GM12874 (cell line): ENCODE data around the gene SH2B2.

ENCODE experiments used
- TF ChIP-seq, protein P1 (sequence below): IDR thresholded peaks from 2 replicates; pipeline ENCODE4 v1.5.1; 2011; ENCODE audit warnings: low read depth, mild to moderate bottlenecking, control low read depth, low read length, moderate library complexity; ENCODE audit not compliant: insufficient read depth

Gene SH2B2

DNA sequence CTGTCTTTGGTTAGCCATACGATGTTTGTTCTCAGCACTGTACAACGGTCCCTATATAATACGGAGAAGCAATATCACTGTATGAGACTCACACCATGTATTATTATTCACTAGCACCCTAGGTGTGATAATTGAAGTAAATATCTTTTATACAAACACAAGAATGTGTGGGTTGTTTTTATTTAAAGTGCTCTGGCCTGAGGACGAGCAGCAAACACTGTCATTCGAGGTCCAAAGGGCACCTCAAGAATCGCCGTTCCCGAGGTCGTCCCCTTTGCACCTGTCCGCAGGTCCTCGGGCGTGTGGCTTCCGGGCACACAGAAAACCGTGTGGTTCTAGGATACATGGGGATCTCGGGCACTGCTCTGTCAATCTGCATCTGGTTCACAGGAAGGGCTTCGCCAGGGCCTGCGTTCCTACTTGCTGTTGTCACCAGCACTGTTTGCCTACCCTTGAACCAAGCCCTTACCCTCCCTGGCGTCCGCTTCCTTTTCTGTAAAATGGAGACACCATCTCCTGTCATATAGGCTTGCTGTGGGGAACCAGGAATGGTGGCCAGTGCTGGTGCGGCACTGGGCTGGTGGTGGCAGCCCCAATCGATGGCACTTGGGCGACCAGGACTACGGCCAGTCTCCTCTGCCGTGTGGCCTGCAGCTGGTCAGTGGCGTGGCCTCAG is 28.5 kb upstream of the SH2B2 start:
- TF ChIP-seq, protein P1, sequence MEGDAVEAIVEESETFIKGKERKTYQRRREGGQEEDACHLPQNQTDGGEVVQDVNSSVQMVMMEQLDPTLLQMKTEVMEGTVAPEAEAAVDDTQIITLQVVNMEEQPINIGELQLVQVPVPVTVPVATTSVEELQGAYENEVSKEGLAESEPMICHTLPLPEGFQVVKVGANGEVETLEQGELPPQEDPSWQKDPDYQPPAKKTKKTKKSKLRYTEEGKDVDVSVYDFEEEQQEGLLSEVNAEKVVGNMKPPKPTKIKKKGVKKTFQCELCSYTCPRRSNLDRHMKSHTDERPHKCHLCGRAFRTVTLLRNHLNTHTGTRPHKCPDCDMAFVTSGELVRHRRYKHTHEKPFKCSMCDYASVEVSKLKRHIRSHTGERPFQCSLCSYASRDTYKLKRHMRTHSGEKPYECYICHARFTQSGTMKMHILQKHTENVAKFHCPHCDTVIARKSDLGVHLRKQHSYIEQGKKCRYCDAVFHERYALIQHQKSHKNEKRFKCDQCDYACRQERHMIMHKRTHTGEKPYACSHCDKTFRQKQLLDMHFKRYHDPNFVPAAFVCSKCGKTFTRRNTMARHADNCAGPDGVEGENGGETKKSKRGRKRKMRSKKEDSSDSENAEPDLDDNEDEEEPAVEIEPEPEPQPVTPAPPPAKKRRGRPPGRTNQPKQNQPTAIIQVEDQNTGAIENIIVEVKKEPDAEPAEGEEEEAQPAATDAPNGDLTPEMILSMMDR = no peak

DNA sequence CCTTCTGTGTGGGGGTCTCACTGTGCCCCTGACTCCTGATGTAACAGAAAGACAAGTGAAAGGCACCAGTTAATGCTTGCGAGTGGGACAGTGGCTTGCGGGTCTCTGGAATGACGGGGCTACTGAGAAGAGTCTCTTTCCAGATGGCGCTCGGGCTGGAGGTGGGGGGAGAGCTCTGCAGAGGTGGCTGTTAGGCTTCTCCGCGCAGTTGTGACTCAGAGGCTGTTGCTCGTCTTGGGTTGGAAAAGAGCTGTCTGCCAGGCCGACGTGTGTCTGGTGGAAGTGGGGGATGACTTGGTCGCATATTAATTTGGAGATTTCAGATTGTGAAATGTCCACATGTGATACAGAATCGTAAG is 27.9 kb upstream of the SH2B2 start:
- TF ChIP-seq, protein P1 = no peak

DNA sequence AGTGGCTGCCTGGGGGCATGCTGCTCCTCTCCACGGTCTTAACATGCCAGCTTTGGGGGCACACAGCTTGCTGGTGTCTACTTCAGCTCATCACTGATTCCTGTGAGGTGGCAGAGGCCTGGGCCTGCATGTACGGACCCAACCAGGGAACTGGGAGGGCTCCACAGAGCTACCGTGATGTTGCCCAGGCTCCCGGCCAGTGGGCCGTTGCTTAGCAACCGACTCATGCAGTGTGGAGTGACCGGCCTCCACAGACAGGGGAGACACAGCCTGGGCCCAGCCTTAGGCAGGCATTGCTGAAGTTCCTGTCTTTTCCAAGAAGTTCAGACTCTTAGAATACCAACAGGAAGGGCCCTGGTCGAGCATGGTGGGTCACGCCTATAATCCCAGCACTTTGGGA is 25.8 kb upstream of the SH2B2 start:
- TF ChIP-seq, protein P1 = no peak

DNA sequence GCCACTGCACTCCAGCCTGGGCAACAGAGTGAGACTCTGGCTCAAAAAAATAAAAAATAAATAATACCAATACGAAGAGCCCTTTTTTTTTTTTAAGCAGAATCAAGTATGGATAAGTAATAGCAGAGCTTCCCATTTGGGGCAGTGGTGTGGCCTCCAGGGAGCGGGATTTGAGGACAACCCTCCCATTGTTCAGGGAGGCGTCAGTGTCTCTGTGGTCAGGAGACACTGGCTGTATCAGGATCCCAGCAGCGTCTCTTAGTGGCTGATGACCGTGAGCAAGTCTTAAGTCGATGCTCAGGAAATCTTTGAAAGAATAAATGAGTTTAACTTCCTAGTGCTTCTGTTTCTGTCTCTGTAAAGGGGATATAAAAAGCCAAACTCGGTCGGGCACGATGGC is 25.2 kb upstream of the SH2B2 start:
- TF ChIP-seq, protein P1 = no peak

DNA sequence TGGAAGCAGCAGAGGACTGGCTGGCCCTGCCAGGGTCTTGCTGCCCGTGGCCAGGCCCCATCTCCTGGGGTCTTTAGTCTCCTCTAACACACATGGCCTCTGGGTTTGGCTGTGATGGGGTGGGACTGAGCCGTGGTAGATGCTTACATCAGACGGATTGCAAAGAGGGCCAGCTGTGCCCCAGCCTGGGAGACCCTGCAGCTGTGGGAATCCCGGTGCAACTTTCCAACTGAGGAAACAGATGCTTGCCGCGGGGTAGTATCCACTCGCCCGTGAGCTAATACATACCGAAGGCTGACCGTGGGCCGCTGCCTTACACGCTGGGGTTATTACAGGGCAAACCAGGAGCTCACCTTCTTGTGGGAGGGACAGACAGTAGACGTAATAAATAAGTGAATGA is 24.1 kb upstream of the SH2B2 start:
- TF ChIP-seq, protein P1 = no peak

DNA sequence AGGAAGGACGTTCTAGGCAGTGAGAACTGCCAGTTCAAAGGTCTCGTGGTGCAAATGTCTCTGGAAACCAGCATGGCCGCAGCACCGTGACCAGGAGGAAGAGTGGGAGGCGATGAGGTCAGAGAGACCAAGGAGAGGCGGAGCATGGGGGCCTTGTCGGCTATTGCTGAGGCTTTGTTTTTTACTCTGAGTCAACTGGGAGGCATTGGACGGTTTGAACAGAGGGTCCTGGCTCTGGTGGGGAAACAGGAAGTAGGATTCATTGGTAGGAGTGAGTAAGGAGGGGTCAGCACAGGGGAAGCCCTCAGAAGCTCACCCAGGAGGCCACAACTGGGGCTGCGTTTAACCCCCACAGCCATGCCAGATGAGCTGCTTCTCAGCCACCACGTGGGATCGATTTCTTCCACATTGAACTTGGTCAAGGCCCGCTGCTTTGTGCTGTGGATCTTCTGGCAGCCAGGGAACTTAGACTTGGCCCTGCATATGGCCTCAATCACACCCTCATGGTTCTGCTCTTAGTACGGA is 22.2 kb upstream of the SH2B2 start:
- TF ChIP-seq, protein P1 = no peak

DNA sequence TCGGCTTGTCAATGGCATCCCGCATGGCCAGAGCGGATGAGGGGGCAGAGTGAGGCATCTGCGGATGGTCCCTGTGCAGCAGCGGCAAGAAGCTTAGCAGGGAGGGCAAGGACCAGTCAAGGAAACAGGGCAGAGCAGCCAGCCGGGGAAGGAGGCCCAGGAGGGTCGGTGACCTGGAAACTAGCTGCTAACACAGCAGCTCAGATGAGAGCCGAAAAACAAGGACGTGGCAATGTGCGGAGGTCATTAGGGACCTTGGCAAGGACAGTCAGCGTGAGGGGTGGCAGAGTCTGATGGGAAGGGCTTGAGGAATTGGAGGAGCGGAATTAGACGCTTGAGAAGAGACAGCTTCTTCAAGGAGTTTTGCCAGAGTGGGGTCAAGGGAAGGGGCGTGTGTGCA is 20.1 kb upstream of the SH2B2 start:
- TF ChIP-seq, protein P1 = no peak
